Activated CD4-positive, alpha-beta memory T cell treated with anti-CD3 and anti-CD28 coated beads, Interleukin-2, amount 10 ng/mL, durations not matched to agents 7 days and 5 days (primary cell): ENCODE results near the gene MAPT. TPM values are rescaled to one million over a fixed set of nuclear protein-coding genes. Genes with fewer than 3 reads are reported as not detected.
"Not testable (repeated sequence)": the region's sequence is repeated elsewhere in the genome, so short reads cannot be mapped to it uniquely, and the experiment has no call there.

ENCODE experiments used
- CTCF ChIA-PET: fragments of 350-600 bp; sonication (Branson Sonifier 250); formaldehyde crosslinking; loops from one replicate; lab custom pipeline; 2021; ENCODE audit warnings: antibody characterized with exemption, inconsistent platforms; lab: Charles Lee
- POLR2A ChIA-PET: fragments of 350-600 bp; sonication (Branson Sonifier 250); formaldehyde crosslinking; loops from one replicate; lab custom pipeline; 2021; ENCODE audit warnings: antibody characterized with exemption; lab: Charles Lee
- DNase-seq: peaks from one replicate; pipeline ENCODE4 v3.0.0-alpha.2; 2020
- H3K27ac Mint-ChIP-seq: one replicate; pipeline ENCODE4 v1.8.0; 2021; ENCODE audit warnings: mild to moderate bottlenecking, mixed read lengths
- H3K27me3 Mint-ChIP-seq: one replicate; pipeline ENCODE4 v1.8.0; 2021; ENCODE audit warnings: mixed read lengths
- H3K36me3 Mint-ChIP-seq: one replicate; pipeline ENCODE4 v1.8.0; 2021; ENCODE audit warnings: low read depth, mixed read lengths
- H3K4me1 Mint-ChIP-seq: one replicate; pipeline ENCODE4 v1.8.0; 2021; ENCODE audit warnings: mixed read lengths
- H3K4me3 Mint-ChIP-seq: one replicate; pipeline ENCODE4 v1.8.0; 2021; ENCODE audit warnings: mild to moderate bottlenecking, mixed read lengths
- H3K9me3 Mint-ChIP-seq: one replicate; pipeline ENCODE4 v1.8.0; 2021; ENCODE audit warnings: mixed read lengths
- total RNA-seq, 2 experiments: library from RNA; stranded (reverse); gene quantifications; one replicate each; pipeline ENCODE4 v1.2.3, GENCODE V29; 2021

MAPT gene
- total RNA-seq, 2 experiments from 2014 or later, result 0.15 to 0.70 TPM

DNA sequence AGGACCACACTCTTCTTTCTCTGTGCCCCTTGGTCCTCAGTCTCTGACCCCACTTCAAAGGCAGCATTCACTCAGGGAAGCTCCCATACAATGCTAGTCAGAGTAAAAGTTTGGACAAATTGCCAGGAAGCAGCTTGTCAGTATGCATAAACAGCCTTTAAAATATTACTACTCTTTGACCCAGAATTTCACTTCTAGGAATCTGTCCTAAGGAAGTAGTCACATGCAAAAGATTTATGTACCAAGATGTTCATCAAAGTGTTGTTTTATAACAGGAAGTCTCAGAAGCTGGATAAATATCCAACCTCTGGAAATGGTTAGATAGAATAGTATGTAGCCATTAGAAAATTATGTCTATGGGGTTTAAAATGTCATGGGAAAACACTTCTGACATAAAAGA lies 31.0 kb downstream of the MAPT start:
- Mint-ChIP-seq H3K27me3 (peaks cover 12% of the 10 kb centered on the region), H3K36me3 (no peaks in the 10 kb centered on the region), H3K4me1 (no peaks in the 10 kb centered on the region), H3K4me3 (no peak overlapping the region), H3K27ac (no peak overlapping the region), H3K9me3 (no peaks in the 10 kb centered on the region)
- POLR2A ChIA-PET, result no interaction called here
- no peak for DNase-seq
- CTCF ChIA-PET, result interaction anchor here (0.7 kb wide), 1 partner anchor 1074 kb away, joined by 3 read pairs; no protein-coding TSS in a partner anchor

DNA sequence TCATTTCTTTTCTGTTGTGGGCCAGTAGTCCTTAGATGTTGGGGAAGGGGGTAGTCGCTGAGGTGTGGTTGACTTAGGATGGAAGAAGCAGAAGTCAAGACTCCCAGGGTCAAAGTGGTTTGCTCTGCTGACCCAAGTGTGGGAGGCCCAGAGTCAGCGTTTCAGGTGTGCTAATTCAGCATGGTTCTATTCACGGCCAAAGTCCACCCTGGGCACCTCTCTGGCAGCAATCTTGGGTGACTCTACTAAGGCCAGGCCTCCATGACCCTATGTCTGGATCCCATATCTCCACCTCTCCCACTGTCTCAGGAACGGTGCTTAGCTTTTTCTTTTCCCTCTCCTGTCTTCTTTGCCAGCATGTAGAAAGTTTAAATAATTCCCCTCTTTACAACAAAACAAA lies 32.9 kb downstream of the MAPT start:
- no peak for DNase-seq
- H3K9me3 Mint-ChIP-seq, result no peaks in the 10 kb centered on the region
- H3K4me3 Mint-ChIP-seq, result no peak overlapping the region
- H3K27ac Mint-ChIP-seq, result no peak overlapping the region
- H3K27me3 Mint-ChIP-seq, result peaks cover 15% of the 10 kb centered on the region
- H3K36me3 Mint-ChIP-seq, result no peaks in the 10 kb centered on the region
- H3K4me1 Mint-ChIP-seq, result no peaks in the 10 kb centered on the region
- ChIA-PET CTCF (no interaction called here), POLR2A (no interaction called here)

DNA sequence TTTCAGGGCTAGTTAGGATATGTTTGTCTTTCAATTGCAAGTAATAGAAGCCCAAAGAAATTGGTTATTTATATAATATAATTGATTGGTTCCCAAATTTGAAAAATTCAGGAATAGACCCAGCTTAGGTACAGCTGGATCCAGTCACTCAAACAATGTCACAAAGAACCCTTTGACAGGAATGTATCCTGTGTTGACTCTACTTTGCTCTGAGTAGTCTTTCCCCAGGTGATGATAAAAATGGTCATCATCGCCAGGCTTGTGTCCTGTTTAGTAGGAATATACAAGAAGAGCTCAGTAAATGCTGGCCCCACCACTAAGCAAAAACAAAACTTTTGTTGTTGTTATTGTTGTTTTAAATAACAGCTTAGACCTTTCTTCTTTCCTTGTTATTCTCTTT lies 35.0 kb downstream of the MAPT start:
- no peak for DNase-seq
- CTCF ChIA-PET, result interaction anchor here (0.6 kb wide), 1 partner anchor 18 kb away, joined by 3 read pairs; no protein-coding TSS in a partner anchor
- Mint-ChIP-seq H3K4me1 (no peaks in the 10 kb centered on the region), H3K27me3 (peaks cover 16% of the 10 kb centered on the region), H3K4me3 (no peak overlapping the region), H3K9me3 (no peaks in the 10 kb centered on the region), H3K36me3 (no peaks in the 10 kb centered on the region), H3K27ac (no peak overlapping the region)
- POLR2A ChIA-PET, result no interaction called here

DNA sequence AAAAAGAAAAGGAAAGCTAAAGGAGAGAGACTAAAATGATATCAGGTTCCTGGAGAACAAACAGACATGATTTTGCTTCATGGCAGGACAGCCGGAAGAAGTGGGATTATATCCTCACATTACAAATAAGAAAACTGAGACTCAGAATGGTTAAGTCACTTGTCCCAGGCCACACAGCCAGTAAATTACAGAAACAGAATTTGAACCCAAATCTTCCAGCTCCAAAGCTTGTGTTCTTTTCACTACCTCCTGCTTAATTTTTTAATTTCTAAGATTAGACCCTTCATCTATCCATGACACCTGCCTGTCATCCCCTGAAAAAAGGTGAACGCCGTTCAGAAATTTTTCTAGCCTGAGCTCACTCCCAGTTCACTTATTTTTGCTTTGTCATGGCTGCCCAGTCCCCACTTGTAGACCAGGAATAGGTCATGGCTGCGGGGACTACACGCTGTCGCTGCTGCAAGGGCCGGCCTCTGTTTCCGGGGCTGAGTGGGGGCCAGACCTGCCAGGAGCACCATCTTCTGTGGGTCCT lies 36.1 kb downstream of the MAPT start:
- Mint-ChIP-seq H3K27ac (no peak overlapping the region), H3K9me3 (no peaks in the 10 kb centered on the region), H3K4me3 (no peak overlapping the region), H3K36me3 (no peaks in the 10 kb centered on the region), H3K4me1 (no peaks in the 10 kb centered on the region), H3K27me3 (peaks cover 19% of the 10 kb centered on the region)
- CTCF ChIA-PET, result no interaction called here
- no peak for DNase-seq
- POLR2A ChIA-PET, result no interaction called here

DNA sequence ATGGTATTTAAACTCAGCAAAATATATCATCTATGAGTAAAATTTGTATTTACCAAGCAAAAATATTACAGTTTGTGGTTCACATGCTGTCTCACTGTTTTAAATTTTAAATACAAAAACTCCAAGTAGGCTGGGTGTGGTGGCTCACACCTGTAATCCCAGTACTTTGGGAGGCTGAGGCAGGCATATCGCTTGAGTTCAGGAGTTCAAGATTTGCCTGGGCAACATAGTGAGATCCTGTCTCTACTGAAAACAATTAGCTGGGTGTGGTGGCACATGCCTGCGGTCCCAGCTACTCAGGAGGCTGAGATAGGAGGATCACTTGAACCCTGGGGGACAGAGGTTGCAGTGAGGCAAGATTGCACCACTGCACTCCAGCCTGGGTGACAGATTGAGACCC lies 37.3 kb downstream of the MAPT start:
- POLR2A ChIA-PET, result no interaction called here
- no peak overlapping the region for H3K27ac Mint-ChIP-seq
- H3K4me1 Mint-ChIP-seq, result no peaks in the 10 kb centered on the region
- H3K9me3 Mint-ChIP-seq, result no peaks in the 10 kb centered on the region
- no peak overlapping the region for H3K4me3 Mint-ChIP-seq
- CTCF ChIA-PET, result no interaction called here
- peaks cover 24% of the 10 kb centered on the region for H3K27me3 Mint-ChIP-seq
- DNase-seq, result no peak
- no peaks in the 10 kb centered on the region for H3K36me3 Mint-ChIP-seq

DNA sequence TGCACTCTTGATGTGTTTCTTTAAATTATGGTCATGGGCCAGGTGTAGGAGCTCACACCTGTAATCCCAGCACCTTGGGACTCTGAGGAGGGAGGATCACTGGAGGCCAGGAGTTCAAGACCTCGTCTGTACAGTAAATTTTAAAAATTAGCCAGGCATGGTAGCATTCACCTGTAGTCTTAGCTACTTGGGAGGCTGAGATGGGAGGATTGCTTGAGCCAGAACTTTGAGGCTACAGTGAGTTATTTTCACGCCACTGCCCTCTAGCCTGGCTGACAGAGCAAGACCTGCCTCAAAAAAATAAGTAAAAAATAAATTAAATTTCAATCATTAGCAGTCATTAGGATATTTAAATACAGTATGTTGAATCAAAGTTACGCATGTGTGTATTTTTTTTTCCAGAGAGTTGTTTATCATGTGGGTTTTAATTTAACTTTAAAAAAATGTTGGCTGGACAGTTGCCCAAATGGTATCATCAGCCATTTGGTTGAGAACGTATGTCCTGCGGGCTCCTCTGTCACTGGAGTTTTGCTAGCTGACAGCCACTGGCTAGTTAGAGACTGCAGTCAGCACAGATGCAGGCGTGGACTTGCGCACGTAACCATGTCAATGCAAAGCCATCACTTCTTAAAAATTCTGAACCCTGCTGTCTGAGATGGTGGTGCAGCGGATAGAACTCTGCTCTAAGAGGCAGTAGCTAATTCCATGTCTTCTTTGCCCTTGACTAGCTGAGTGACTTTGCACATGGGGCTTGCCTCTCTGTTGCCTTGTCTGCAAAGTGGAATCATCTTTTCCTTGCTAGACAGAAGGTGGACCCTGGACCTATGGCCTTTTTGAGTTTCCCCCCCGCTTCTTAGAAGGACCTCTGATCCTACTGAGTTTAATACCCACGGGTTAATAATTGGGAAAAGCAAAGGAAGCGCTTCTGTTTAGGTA lies 40.0 kb downstream of the MAPT start:
- H3K36me3 Mint-ChIP-seq, result no peaks in the 10 kb centered on the region
- H3K27me3 Mint-ChIP-seq, result peaks cover 27% of the 10 kb centered on the region
- ChIA-PET POLR2A (no interaction called here), CTCF (no interaction called here)
- no peaks in the 10 kb centered on the region for H3K9me3 Mint-ChIP-seq
- H3K27ac Mint-ChIP-seq, result no peak overlapping the region
- DNase-seq, result no peak
- H3K4me3 Mint-ChIP-seq, result no peak overlapping the region
- H3K4me1 Mint-ChIP-seq, result no peaks in the 10 kb centered on the region

DNA sequence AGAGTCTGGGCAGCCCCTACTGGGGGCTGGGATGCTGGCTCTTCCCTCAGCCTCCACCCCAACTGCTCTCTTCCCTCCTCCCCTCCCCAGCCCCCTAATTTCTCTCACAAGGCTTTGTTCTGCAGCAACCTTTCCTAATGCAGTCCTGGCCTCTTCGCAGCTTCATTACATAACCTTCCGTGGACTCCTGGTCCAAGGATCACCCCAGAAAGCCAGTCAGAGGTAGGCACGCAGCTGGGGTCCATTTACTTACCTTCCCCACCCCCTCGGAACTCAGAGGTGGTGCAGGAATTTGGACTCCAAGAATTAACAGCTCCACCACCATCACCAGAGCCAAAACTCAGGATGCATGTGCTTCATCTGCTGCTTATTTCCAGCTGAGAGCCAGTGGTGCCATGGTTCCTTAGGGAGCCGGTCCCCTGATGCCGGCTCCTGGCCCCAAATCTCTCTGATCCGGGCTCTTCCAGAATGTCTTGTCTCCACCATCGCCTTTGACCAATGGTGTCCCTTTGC lies 40.9 kb downstream of the MAPT start:
- no peak overlapping the region for H3K27ac Mint-ChIP-seq
- H3K4me3 Mint-ChIP-seq, result no peak overlapping the region
- H3K9me3 Mint-ChIP-seq, result no peaks in the 10 kb centered on the region
- H3K4me1 Mint-ChIP-seq, result no peaks in the 10 kb centered on the region
- DNase-seq, result no peak
- H3K36me3 Mint-ChIP-seq, result no peaks in the 10 kb centered on the region
- H3K27me3 Mint-ChIP-seq, result peaks cover 28% of the 10 kb centered on the region
- CTCF ChIA-PET, result no interaction called here
- POLR2A ChIA-PET, result no interaction called here

DNA sequence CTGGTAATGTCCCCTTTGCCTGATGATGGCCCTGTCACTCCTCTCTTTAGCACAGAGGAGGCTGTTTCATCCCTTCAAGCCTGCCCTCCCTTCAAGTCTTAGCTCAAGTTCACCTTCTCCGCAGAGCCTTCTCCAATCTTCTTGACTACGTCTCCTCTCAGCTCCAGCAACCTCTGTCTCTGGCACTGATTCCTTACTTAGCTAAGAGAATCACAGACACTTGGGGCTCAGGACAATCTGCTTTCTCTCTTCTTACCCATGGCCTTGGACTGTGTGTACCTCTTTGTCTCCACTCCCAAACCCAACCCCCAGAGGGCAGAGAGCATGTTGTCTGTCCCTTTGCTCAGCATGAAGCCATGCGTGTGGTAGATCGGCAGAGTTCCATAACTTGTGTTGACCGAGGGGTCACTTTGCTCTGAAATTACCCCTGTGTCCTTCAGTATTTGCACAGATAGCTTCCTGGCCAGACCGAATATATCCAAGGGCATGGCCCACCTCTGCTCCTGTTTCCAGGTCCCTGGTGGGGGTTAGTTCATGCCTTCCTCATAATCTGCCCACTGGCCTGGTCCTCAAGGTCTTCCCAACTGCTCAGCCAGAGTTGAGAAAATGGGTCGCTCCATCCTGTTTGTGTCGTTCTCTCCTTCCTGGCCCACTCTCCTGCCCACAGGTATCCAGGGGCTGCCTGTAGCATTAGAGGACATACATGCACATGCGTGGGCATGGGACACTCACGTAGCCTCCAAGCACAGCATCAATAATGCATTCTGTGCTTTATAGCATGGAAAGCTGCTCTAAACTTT lies 41.6 kb downstream of the MAPT start:
- ChIA-PET POLR2A (no interaction called here), CTCF (interaction anchor here (2.1 kb wide), 1 partner anchor 296 kb away, joined by 5 read pairs; no protein-coding TSS in a partner anchor)
- Mint-ChIP-seq H3K4me3 (no peak overlapping the region), H3K9me3 (no peaks in the 10 kb centered on the region), H3K27ac (no peak overlapping the region), H3K4me1 (no peaks in the 10 kb centered on the region), H3K27me3 (peaks cover 29% of the 10 kb centered on the region), H3K36me3 (no peaks in the 10 kb centered on the region)
- DNase-seq, result no peak

DNA sequence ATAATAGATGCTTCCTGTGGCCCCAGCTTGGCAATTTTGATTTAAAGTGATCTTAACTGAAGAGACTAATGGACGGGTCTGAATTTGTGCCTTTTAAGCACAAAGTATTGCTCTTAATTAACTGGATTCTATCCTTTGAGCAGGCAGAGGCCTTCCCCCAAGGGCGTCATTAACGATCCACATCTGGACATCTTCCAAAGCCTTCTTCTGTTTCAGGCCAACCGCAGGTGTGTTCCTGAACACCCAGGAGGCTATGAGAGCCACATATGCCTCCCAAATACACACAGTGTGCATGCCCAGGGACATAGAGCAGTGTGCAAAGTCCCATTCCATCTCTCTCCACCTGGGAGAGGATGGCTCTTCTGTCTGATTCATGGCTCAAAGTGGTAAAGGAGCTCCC lies 42.3 kb downstream of the MAPT start:
- no peaks in the 10 kb centered on the region for H3K36me3 Mint-ChIP-seq
- CTCF ChIA-PET, result interaction anchor here (2.1 kb wide), 1 partner anchor 297 kb away, joined by 5 read pairs; no protein-coding TSS in a partner anchor
- no peaks in the 10 kb centered on the region for H3K4me1 Mint-ChIP-seq
- no peak overlapping the region for H3K27ac Mint-ChIP-seq
- H3K4me3 Mint-ChIP-seq, result no peak overlapping the region
- POLR2A ChIA-PET, result no interaction called here
- peaks cover 30% of the 10 kb centered on the region for H3K27me3 Mint-ChIP-seq
- no peak for DNase-seq
- no peaks in the 10 kb centered on the region for H3K9me3 Mint-ChIP-seq

DNA sequence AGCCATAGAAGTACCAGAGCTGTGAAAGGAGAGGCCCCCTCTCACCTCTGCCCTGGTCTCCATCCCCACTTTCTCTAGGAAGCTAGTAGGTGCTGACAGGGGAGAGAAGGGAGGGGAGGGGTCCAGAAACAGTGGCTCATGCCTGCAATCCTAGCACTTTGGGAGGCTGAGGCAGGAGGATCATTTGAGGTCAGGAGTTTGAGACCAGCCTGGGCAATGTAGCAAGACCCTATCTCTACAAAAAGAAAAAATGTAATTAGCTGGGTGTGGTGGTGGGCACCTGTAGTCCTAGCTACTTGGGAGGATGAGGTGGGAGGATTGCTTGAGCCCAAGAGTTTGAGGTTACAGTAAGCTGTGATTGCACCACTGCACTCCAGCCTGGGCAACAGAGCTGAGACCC lies 42.8 kb downstream of the MAPT start:
- H3K27ac Mint-ChIP-seq, H3K4me3 Mint-ChIP-seq, POLR2A ChIA-PET, H3K36me3 Mint-ChIP-seq, H3K9me3 Mint-ChIP-seq, H3K4me1 Mint-ChIP-seq, DNase-seq: not testable (repeated sequence)
- CTCF ChIA-PET, result interaction anchor here (0.7 to 2.1 kb wide), 2 partner anchors 297 to 972 kb away, joined by 3 to 5 read pairs; no protein-coding TSS in a partner anchor
- H3K27me3 Mint-ChIP-seq, result peaks cover 32% of the 10 kb centered on the region

DNA sequence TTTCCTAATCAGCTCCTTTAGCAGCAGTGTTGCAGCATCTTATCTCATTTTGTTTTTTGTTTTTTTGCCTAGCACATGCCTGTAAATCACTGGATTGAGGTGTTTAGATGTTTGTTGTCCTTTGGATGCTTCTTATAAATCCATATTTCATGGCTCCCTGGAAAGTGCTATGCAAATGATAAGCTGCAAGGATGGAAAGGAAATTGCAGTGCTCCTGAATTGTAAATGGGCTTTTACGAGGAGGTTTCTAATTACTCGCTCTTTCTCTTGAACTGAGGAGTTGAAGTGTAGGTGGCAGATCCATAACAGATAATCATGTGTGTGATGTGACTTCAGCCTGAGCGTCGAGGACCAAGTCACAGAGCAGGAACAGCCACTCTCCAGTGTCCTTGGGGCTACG lies 45.0 kb downstream of the MAPT start:
- CTCF ChIA-PET, result interaction anchor here (1.2 to 1.6 kb wide), 2 partner anchors 10 kb away, joined by 5 to 6 read pairs; no protein-coding TSS in a partner anchor
- Mint-ChIP-seq H3K4me1 (no peaks in the 10 kb centered on the region), H3K4me3 (no peak overlapping the region), H3K9me3 (no peaks in the 10 kb centered on the region), H3K27me3 (peaks cover 41% of the 10 kb centered on the region), H3K36me3 (no peaks in the 10 kb centered on the region), H3K27ac (no peak overlapping the region)
- no peak for DNase-seq
- POLR2A ChIA-PET, result no interaction called here

DNA sequence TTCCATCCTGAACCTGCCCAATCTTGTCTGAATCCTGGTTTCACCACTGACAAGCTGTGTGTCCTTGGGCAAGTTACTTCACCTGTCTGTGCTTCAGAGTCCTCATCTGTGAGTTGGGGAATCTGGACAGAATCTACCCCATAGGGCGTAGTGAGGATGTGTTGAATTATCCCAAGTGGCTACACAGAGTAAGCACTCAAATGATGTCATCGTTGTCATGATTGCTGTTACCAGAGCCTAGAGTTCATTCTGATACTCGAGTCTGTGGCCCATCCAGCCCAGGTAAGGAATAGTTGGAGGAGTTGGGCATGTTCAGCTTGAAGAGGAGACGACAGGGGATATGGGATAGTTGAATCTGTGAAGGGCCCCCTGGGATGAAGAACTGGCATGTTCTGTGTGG lies 45.9 kb downstream of the MAPT start:
- H3K27me3 Mint-ChIP-seq, result peaks cover 40% of the 10 kb centered on the region
- no peak overlapping the region for H3K27ac Mint-ChIP-seq
- CTCF ChIA-PET, result interaction anchor here (1.2 kb wide), 1 partner anchor 9 kb away, joined by 6 read pairs; no protein-coding TSS in a partner anchor
- no peak for DNase-seq
- H3K4me3 Mint-ChIP-seq, result no peak overlapping the region
- no peaks in the 10 kb centered on the region for H3K36me3 Mint-ChIP-seq
- no peaks in the 10 kb centered on the region for H3K4me1 Mint-ChIP-seq
- H3K9me3 Mint-ChIP-seq, result no peaks in the 10 kb centered on the region
- POLR2A ChIA-PET, result no interaction called here

DNA sequence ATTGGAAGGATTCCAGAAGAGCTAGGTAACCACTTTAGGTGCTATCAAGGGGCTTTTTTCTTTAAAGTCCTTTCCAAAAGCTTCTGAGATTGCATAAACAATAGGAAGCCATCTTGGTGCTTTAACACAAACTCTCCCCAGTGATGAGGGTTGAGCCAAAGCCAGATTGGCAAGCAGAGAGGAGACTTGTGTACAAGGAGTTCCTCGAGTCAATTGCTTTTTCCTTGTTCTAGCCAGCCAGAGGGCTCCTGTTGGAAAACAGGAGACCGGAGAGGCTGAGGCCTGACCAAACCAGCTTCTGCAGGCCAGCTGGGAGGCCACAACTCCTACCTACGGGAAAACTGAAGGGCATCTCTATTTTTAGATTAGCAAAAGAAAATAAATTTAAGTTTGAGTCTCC lies 46.5 kb downstream of the MAPT start:
- DNase-seq, result no peak
- CTCF ChIA-PET, result no interaction called here
- Mint-ChIP-seq H3K27me3 (peaks cover 35% of the 10 kb centered on the region), H3K9me3 (no peaks in the 10 kb centered on the region), H3K4me1 (no peaks in the 10 kb centered on the region), H3K27ac (no peak overlapping the region), H3K4me3 (no peak overlapping the region), H3K36me3 (no peaks in the 10 kb centered on the region)
- POLR2A ChIA-PET, result no interaction called here
